Spleen (tissue), 7 donors: ENCODE results near the gene LINC01488.
A peak's percentile ranks its signal among the peaks of the same experiment; 100 is the strongest.

Experiments used
- CTCF ChIP-seq, 11 experiments: fragments of 200-600 bp in 7 of 11; fragments of 450-650 bp in 4 of 11; sonication (generic) in 4 of 11; IDR thresholded peaks in 8 of 11; conservative IDR thresholded peaks in 3 of 11; 1 replicate in 7 of 11; 2 replicates in 4 of 11; pipeline versions ENCODE4 v1.4.0 to v1.8.0; 2016 to 2021; ENCODE audit warnings: antibody characterized with exemption in 11 of 11, inconsistent platforms in 4 of 11, mild to moderate bottlenecking in 1 of 11
- POLR2A ChIP-seq, 3 donors: fragments of 450-650 bp; IDR thresholded peaks; one replicate each; pipeline ENCODE4 v1.5.1; 2017; ENCODE audit warnings: antibody characterized with exemption in 3 of 3, mild to moderate bottlenecking in 1 of 3
- POLR2AphosphoS5 ChIP-seq, 3 donors: sonication (generic); formaldehyde crosslinking; IDR thresholded peaks; one replicate each; pipeline ENCODE4 v1.5.1; 2017; ENCODE audit warnings: antibody characterized with exemption in 3 of 3
- donor health status: DM: no; HTN: no; CAD: no; lungs with moderate emphysema.
- donor health status: DM: no; HTN: no; CAD: no.
- donor health status: DM: no; HTN: no; CAD: no.

- TF ChIP-seq POLR2A (IDR thresholded peaks at IDR 0.05) (peak in 1 of 3 donors; percentile 25), CTCF (IDR thresholded peaks at IDR 0.05 in 8 of 11, conservative IDR thresholded peaks at IDR 0.05 in 3 of 11) (peak in 1 of 11 experiments; percentile 16), POLR2AphosphoS5 (IDR thresholded peaks at IDR 0.05) (peak; percentile 22 to 83 (median 80))
Observed at GRCh38 chr11:69443138-69443967, 38.1 kb upstream of the LINC01488 start.
